Ectodermal cell (in vitro differentiated cells): ENCODE results near the gene NUBPL.
"Not testable (repeated sequence)": the region's sequence is repeated elsewhere in the genome, so short reads cannot be mapped to it uniquely, and the experiment has no call there.

Experiments
- H3K27ac ChIP-seq: 2 replicates; pipeline ENCODE4 v1.7.0; 2013; ENCODE audit warnings: mild to moderate bottlenecking, low read depth, low read length; ENCODE audit not compliant: insufficient read depth, poor library complexity, severe bottlenecking
- H3K27me3 ChIP-seq: 2 replicates; pipeline ENCODE4 v1.7.0; 2013; ENCODE audit warnings: mild to moderate bottlenecking, low read length; ENCODE audit not compliant: insufficient read depth, control insufficient read depth, poor library complexity, severe bottlenecking
- H3K36me3 ChIP-seq: one replicate; pipeline ENCODE4 v1.7.0; 2013; ENCODE audit warnings: low read length; ENCODE audit not compliant: control insufficient read depth, insufficient read depth
- H3K4me1 ChIP-seq: one replicate; pipeline ENCODE4 v1.7.0; 2013; ENCODE audit warnings: low read length; ENCODE audit not compliant: control insufficient read depth, insufficient read depth
- H3K4me3 ChIP-seq: 2 replicates; pipeline ENCODE4 v1.7.0; 2013; ENCODE audit warnings: low read depth, low read length, control low read depth; ENCODE audit not compliant: insufficient read depth
- H3K9me3 ChIP-seq: 2 replicates; pipeline ENCODE4 v1.7.0; 2013; ENCODE audit warnings: mild to moderate bottlenecking, low read length, moderate library complexity; ENCODE audit not compliant: control insufficient read depth
- WGBS, 2 experiments: methylation state at CpG; one replicate each; pipeline ENCODE4 v1.1.7; 2013; ENCODE audit warnings: missing lambda C conversion rate in 2 of 2; 5-methylcytosine and 5-hydroxymethylcytosine counted together

Gene NUBPL

DNA sequence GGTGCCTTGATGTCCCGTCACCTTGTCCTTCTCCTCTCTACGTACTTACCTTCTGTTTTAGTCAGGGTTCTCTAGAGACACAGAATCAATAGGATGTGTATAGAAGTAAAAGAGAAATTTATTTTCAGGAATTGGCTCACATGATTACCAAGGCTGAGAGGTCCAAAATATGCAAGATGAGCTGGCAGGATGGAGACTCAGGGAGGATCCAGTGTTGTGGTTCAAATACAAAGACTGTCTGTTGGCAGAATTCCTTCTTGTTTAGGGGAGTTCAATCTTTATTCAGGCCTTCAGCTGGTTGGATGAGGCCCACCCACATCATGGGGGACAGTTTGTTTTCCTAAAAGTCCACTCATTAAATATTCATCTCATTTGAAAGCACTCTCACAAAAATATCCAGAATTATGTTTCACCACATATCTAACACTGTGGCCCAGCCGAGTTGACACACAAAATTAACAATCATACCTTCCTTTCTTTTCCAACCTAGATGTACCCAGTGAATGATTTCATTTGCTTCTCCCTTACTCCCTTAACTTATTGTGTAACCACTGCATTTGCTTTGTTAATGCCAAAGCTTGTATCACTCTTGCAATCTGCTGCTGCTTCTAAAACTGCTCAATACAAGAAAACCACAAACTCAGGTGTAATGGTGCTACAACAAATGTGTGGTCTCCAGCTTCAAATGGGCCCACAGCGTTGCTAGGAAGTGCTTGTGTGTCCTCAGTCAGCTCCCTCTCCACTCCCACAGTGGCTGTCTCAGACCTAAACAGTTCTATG, 320.5 kb downstream of the NUBPL start:
- WGBS, 2 experiments: 93 to 94% methylated on average over 3 to 4 of the region's 4 CpGs
- Histone ChIP-seq H3K27me3 (no peaks in the 10 kb centered on the region), H3K9me3 (no peaks in the 10 kb centered on the region), H3K4me3 (no peak overlapping the region), H3K4me1 (no peaks in the 10 kb centered on the region), H3K27ac (no peak overlapping the region), H3K36me3 (no peaks in the 10 kb centered on the region)

DNA sequence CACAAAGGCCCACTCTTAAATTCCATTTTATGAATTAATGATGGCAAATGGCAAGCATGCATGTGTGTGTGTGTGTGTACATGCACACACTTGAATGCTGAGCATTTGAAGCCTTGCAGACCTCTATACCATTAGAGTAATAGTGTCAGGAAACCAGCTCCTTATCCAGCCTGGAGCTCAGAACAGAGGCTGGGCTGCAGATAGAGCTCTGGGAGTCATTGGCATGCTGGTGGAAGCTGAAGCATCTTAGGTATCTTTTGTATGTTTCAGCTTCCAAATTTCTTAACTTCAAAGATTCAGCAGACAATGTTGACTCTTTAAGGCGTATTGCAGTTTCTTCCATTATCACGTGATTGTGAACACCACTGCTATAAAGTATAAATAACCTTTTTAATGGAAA, 323.0 kb downstream of the NUBPL start:
- no peaks in the 10 kb centered on the region for H3K4me1 ChIP-seq

DNA sequence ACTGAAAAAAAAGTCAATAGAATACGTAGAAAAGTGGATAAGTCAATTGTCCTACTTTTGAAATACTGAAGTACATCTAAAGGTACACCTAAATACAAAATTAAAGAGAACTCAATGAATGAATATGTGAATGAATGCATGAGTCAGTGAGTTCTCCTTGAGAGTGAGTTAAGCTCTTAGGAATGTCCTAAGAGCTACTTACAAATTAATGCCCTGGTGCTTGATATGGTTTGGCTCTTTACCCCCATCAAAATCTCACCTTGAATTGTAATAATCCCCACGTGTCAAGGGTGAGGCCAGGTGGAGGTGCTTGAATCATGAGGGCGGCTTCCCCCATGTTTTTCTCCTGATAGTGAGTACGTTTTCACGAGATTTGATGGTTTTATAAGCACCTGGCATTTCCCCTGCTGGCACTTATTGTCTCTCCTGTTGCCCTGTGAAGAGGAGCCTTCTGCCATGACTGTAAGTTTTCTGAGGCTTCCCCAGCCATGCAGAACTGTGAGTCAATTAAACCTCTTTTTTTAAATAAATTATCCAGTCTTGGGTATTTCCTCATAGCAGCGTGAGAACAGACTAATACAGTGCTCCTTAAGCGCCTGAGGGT, 323.7 kb downstream of the NUBPL start:
- no peaks in the 10 kb centered on the region for H3K27me3 ChIP-seq
- H3K9me3 ChIP-seq: no peaks in the 10 kb centered on the region
- H3K4me1 ChIP-seq: no peaks in the 10 kb centered on the region
- H3K36me3 ChIP-seq: no peaks in the 10 kb centered on the region
- 85 to 90% methylated on average over 7 of the region's 7 CpGs for WGBS, 2 experiments
- no peak overlapping the region for H3K4me3 ChIP-seq
- no peak overlapping the region for H3K27ac ChIP-seq

More for the DNA sequence above, 323.0 kb downstream of the NUBPL start:
- H3K9me3 ChIP-seq: no peaks in the 10 kb centered on the region
- H3K27me3 ChIP-seq: no peaks in the 10 kb centered on the region
- no peak overlapping the region for H3K4me3 ChIP-seq
- H3K27ac ChIP-seq: no peak overlapping the region
- H3K36me3 ChIP-seq: no peaks in the 10 kb centered on the region
- WGBS, 2 experiments: 93 to 100% methylated on average over 1 to 2 of the region's 2 CpGs

DNA sequence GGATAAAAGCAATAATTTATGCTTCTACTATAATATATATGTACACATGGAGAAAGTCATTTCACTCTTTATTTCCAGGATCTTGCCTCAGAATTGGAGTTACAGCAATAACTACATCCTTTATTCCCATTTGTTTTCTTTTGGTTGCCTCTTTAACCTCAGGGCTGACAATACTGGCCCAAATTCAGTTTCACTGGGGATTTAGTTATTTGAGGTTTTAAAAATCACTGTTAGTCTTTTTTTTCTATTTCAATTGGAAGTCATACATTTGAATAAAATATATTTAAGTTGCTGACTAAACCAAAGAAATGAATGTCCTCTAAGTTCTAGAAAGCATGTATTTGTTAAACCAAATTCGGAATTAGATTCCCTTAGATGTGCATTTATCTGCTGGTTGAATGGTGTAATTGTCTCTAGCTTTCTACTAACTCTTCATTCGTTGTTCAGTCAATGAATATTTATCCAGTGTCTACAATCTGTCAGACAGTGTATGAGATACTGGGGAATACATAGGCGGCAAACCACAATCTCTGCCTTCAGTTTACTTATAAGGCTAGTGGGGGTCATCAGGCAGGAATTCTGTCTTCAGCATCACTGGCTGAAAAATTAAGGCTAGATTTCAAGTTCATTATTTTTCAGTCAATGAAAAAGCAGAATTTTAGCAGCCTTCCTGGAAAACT, 325.1 kb downstream of the NUBPL start:
- Histone ChIP-seq H3K27ac (no peak overlapping the region), H3K9me3 (no peaks in the 10 kb centered on the region), H3K27me3 (no peaks in the 10 kb centered on the region), H3K36me3 (no peaks in the 10 kb centered on the region), H3K4me3 (no peak overlapping the region), H3K4me1 (peaks cover 1% of the 10 kb centered on the region)
- WGBS, 2 experiments: 94 to 96% methylated on average over 3 of the region's 3 CpGs

DNA sequence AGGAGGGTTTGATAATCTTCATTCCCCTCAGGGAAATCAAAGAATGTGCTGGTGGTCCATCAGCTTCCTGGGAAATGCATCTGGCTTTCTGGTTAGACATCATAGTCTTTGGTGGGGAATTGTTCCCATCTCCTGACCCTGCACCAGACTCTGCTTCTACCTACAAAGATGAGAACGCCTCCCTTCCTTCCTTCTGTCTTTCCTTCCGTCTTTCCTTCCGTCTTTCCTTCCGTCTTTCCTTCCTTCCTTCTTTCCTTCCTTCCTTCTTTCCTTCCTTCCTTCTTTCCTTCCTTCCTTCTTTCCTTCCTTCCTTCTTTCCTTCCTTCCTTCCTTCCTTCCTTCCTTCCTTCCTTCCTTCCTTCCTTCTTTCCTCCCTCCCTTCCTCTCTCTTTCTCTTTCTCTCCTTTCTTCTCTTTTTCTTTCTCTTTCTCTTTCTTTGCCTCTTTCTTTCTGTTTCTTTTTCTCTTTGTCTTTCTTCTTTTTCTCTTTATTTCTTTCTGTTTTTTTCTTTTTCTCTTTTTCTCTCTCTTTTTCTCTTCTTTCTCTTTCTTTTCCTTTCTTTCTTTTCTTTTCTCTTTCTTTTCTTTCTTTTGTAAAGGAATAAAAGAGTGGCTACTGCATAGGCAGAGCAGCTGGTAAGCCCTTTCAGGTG, 326.9 kb downstream of the NUBPL start:
- no peaks in the 10 kb centered on the region for H3K27me3 ChIP-seq
- peaks cover 19% of the 10 kb centered on the region for H3K4me1 ChIP-seq
- H3K4me3 ChIP-seq: no peak overlapping the region
- H3K9me3 ChIP-seq: no peaks in the 10 kb centered on the region
- 89 to 91% methylated on average over 4 of the region's 4 CpGs for WGBS, 2 experiments
- no peaks in the 10 kb centered on the region for H3K36me3 ChIP-seq
- H3K27ac ChIP-seq: no peak overlapping the region

DNA sequence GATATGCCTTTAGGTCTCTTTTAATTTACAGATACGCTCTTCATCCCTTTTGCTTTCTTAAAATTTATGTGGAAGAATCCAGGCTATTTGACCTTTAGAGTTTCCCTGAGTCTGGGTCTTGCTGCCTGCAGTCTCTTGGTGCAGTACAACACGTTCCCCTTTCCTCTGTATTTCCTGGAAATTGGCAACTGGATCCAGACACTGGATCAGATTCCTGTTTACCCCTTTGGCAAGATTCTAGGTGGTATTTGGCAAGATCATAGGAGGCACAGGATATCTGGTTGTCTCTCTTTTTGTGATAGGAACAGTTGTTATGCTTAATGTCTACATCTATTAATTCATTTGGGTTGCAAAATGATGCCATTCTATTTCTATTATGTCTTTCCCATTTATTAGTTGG, 328.1 kb downstream of the NUBPL start:
- H3K27me3 ChIP-seq: no peaks in the 10 kb centered on the region
- H3K4me1 ChIP-seq: peaks cover 31% of the 10 kb centered on the region
- WGBS, 2 experiments: 90 to 92% methylated on average over 2 of the region's 2 CpGs

DNA sequence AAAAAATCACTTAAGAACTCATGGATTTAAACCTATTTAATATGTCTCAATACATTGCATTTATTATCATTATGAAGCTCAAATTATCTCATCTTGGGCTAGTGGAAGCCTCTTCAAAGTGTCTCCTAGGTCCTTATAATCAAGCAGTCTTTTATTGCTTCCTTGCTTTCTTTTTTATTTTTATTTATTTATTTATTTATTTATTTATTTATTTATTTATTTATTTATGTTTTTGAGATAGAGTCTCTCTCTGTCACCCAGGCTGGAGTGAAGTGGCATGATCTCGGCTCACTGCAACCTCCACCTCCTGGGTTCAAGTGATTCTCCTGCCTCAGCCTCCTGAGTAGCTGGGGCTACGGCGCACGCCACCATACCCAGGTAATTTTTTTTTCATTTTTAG, 329.0 kb downstream of the NUBPL start:
- not testable (repeated sequence) for H3K9me3 ChIP-seq, H3K36me3 ChIP-seq, H3K4me3 ChIP-seq, H3K27me3 ChIP-seq, H3K27ac ChIP-seq
- H3K4me1 ChIP-seq: peaks cover 40% of the 10 kb centered on the region
- 100% methylated on average over 4 of the region's 4 CpGs for WGBS, 2 experiments

More for the DNA sequence above, 328.1 kb downstream of the NUBPL start:
- Histone ChIP-seq H3K36me3 (no peaks in the 10 kb centered on the region), H3K4me3 (no peak overlapping the region), H3K9me3 (no peaks in the 10 kb centered on the region), H3K27ac (no peak overlapping the region)

DNA sequence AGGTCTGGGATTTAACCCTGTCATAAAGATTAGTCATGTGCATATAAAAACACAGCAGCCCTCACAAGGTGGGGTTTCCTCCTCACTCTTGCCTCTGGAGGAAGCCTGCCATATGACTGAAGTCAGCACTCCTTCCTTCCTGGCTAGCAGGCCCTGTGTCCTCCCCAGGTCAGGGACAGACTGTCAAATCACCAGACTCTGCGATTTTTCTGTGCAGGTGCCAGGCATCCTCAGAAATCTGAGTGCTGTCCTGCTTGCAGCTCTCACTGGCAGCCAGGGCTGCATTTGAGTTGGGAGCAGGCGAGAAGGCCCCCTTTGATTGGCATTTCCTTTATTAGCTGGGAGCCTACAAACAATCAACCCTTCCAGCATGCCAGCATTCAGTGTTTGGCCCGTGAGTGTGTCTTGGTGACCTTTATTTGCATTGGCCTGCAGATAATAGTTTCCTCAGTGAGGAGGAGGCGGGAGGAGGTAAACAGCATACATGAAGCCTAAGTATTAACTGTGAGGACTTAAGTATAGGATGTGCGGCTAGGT, 332.1 kb downstream of the NUBPL start:
- Histone ChIP-seq H3K4me1 (peaks cover 52% of the 10 kb centered on the region), H3K27me3 (no peaks in the 10 kb centered on the region), H3K9me3 (no peaks in the 10 kb centered on the region), H3K36me3 (no peaks in the 10 kb centered on the region), H3K27ac (peak overlapping the region; percentile 66), H3K4me3 (no peak overlapping the region)
- WGBS, 2 experiments: 28 to 41% methylated on average over 5 of the region's 5 CpGs

DNA sequence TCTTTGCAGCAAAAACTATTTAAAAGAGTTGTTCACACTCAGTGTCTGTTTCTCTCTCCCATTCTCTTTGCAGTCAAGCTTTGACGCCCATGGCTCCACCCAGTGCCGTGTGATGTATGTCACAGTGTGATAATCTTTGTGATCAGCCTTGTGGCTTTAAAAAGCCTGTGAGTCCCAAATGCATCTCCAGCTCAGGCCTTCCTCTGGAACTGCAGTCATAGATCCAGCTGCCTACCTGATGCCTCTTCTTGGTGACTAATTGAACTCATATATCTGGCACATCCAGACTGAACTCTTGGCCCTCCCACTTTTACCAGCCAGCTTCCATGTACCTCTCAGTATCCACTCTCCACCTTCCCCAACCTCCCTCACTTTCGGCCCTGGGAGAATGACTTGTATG, 333.1 kb downstream of the NUBPL start:
- H3K4me3 ChIP-seq: no peak overlapping the region
- H3K27me3 ChIP-seq: no peaks in the 10 kb centered on the region
- H3K36me3 ChIP-seq: no peaks in the 10 kb centered on the region
- peaks cover 52% of the 10 kb centered on the region for H3K4me1 ChIP-seq
- H3K9me3 ChIP-seq: no peaks in the 10 kb centered on the region
- 79 to 88% methylated on average over 3 of the region's 3 CpGs for WGBS, 2 experiments
- no peak overlapping the region for H3K27ac ChIP-seq

DNA sequence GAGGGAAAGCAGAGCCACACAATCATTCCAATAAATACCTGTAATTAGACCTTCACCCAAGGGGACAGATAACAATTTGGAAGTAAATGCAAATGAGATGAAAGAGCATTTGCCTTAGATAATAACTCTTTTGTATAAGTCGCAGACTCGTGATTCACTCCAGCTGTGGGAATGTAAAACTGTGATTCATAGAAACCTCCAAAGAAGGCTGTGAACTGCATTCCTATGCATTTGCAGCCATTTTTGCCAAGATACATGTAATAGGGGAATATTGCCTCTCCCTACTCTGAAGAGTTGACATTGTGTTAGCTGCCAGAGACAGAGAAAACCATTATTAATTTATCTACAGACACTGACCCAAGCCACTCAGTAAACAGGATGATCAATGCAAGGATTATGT, 334.0 kb downstream of the NUBPL start:
- no peaks in the 10 kb centered on the region for H3K27me3 ChIP-seq
- H3K4me1 ChIP-seq: peaks cover 52% of the 10 kb centered on the region
- H3K36me3 ChIP-seq: no peaks in the 10 kb centered on the region
- H3K4me3 ChIP-seq: no peak overlapping the region
- H3K9me3 ChIP-seq: no peaks in the 10 kb centered on the region
- H3K27ac ChIP-seq: no peak overlapping the region
- 83 to 87% methylated on average over 2 of the region's 2 CpGs for WGBS, 2 experiments
